Right hindlimb (tissue), 1 donor: ENCODE data around the gene FLNC.

Experiments used
- DNase-seq: peaks from one replicate; pipeline ENCODE4 v3.0.0-alpha.2; 2018

FLNC gene

DNA sequence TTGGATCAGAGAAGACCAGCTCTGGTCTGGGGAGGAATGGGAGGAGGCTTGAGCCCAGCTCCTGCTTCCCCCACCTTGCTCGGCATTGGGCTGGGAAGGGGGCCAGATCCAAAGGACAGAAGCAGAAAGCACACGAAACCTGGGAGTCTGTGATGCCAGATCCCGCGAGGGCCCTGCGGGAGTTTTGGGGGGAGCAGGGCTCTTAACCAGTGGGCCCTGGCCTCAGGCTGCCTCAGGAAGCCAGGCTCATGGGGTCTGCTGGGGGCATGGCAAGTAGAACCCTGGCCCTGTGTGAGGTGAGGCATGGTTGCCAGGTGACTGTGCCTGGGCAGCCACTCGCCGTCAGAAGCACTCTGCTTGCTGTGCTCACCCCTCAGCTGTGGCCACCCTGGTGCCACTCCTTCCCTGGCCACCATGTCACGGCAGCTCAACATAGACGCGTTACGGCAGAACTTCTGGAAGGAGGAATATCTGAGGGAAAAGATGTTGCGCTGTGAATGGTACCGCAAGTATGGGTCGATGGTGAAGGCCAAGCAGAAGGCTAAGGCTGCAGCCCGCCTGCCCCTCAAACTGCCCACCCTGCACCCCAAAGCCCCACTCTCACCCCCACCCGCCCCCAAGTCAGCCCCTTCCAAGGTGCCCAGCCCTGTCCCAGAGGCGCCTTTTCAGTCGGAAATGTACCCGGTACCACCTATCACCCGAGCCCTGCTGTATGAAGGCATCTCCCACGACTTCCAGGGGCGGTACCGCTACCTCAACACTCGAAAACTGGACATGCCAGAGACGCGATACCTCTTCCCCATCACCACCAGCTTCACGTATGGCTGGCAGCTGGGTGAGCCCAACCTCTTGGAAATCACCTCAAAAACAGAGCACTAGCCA, 36.0 kb downstream of the FLNC start:
- DNase-seq: no peak

DNA sequence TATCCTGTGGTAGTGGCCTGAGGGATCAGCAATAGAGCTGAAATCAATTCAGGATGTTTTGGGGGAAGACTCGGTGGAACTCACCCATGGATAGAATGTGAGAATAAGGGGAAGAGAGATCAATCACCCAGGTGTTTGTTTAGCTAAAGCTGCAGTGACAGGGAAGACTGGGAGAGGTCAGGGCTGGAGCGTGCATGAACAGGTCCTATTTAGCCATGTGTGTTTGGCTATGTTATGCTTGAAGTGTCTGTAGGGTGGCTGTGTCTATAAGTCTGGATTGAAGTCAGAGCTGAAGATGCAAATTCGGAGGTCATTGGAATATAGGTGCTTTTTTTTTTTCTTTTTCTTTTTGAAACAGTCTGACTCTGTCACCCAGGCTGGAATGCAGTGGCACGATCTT, 37.0 kb downstream of the FLNC start:
- DNase-seq: no peak

DNA sequence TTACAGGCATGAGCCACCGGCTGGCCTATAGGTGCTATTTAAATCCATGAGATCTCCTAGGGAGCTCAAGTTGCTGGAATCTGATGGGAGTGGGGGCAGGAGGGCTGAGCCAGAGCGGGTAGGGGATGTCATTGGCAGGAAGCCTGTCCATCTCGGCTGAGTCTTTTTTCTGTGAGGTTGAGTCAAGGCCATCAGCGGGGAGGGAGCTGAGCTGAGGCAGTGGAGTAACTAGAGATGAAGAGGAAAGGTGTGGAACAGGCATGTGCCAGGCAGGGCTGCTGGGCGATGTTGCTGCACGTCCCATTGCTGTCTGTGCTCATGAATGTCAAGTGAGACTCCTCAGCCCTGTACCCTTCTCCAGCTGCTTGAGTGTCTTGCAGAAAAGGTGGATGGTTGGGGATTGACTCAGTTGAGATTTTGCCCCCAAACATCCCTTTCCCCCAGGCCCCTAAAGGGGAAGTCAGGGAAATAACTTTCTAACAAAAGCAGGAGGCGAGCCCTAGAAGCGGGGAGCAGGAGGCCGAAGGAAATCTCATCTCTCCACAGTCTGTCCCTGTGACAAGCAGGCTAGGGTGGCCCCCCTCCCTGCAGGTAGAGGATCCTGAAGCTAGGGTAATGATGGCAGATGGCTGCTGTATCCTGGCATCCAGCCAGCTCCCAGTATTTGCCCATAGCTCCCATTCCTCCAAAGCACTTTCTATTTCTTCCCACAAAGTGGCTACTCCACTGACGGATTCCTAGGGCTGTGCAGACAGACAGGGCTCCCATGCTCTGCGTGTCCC, 37.8 kb downstream of the FLNC start:
- no peak for DNase-seq

DNA sequence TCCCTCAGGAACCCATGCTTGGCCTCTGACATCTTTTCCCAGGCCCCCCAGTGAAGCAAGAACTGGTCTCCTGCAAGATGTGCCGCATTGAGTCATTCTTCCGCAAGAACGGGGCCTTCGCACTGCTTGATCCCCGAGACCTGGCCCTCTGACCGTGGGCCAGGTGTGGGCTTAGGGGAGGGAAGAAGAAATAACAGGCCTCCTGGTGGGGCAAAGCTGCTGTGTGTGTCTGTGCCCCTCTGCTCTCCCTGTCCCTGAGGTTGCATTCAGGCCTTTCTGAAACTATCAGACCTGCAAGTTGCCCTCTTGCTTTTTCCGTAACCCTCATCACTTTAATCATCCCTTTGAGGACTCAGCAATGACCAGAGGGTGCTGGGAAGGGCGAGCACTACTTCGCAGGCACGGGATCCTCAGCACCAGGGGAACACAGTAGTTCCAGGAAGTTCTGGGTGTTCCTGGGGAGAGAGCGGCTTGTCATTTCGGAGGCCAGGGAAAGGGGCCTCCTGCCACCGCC, 38.5 kb downstream of the FLNC start:
- DNase-seq: no peak

DNA sequence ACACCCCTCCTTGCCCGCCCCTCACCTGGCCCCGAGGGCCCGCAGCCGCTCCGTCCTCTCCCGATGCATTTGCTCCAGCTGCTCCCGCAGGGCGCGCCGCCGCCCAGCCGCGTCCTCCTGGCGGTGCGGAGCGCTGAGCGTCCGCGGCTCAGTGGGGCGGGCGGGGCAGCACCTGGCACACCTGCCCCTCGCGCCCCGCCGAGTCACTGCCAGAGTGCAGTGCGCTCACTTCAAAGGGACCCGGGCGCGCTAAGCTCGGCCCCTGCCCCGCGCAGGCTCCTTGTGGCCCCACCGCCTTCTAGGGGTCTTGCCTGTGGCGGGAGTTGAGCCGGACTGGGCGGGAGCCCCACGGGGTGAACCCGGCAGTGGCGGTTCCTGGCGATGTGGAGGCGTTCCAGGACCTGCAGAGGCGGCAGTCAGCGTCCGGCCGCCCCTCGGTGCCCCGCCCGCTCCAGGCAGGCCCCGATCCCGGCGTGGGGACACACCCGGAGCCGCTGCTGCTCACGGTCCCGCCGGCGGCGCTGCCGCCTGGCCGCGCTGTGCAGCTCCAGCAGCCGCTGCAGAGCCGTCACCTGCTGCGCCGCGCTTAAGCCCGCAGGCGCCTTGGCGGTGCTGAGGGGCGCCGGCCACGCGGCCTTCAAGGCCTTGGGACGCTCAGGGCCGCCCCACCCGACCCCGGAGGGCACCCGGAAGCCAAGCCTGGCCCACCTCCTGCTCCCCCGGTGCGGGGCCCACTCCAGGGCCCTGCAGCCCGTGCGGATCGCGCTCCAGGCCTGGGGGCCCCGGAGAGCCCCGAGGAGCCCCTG, 39.1 kb downstream of the FLNC start:
- peak; percentile 67 for DNase-seq

DNA sequence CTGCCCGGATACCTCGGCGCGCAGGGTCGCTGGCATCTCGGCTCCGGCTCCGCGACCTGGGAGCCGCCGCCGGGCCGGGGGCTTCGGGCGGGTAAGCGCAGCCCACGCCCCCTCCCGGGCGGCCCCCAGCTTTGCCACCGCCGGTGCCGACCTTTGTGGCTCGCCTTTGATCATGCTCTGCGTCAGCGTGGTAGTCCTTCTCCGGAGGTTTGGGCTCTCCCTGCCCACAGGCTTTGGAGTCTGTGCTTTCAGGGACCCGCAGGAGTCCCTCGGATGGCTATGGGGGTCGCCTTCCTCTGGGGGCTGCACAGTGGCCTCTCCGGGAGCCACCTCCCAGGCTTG, 39.7 kb downstream of the FLNC start:
- DNase-seq: no peak

DNA sequence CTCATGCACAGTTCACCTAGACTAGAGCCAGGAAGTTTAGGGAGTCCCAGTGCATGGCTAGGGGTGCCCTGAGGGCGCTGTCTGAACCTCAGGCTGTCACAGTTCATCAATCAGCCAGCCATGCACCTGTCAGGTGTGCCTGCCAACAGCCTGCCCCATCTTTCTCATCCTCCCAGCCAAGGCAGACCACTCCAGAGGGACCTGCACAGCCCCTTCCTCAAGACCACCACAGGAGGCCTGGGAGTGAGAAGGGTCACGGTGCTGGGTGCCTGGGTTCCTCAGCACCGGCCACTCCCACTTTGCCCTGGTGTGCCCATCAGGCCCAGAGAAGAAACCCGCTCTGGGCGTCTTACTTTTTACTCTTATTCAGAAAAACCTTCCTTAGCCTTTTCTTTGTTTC, 40.8 kb downstream of the FLNC start:
- DNase-seq: no peak

DNA sequence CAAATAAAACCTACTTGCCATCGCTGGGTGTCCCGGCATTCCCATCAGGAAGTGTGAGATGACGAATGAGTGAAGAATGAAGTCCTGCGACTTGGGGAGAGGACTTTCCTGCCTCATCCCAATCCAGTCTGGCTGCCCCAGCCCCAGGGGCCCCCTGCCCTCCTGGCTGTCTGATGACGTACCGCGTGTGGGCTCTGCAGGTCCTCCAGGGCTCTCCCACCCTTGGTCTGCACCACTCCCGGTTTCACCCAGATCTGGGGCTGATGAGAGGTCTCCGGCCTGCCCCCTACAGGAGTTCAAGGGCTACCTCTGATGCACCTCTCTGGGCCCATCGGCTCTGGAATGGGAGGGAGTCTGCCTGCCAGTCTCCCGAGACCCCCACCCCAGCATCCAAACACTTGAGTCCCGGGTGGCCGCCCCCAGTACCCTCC, 42.2 kb downstream of the FLNC start:
- no peak for DNase-seq

DNA sequence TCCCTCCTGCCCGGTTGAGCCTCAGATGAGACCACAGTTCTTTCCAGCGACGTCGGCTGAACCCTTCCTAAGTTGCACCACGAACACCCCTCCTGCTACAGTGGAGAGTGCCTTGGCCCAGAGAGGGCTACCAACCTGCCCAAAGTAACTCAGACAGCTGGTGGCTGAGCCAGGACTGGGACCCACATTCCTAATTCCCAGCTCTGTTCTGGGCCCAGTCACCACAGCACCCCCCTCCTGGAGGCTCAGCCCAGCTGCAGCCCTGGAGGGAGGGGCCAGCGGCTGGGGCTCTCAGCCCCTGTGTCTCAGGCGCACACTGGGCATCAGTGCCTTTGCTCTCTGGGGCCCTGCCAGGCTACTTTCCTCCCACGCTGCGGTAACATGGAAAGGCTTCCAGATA, 43.0 kb downstream of the FLNC start:
- DNase-seq: no peak

DNA sequence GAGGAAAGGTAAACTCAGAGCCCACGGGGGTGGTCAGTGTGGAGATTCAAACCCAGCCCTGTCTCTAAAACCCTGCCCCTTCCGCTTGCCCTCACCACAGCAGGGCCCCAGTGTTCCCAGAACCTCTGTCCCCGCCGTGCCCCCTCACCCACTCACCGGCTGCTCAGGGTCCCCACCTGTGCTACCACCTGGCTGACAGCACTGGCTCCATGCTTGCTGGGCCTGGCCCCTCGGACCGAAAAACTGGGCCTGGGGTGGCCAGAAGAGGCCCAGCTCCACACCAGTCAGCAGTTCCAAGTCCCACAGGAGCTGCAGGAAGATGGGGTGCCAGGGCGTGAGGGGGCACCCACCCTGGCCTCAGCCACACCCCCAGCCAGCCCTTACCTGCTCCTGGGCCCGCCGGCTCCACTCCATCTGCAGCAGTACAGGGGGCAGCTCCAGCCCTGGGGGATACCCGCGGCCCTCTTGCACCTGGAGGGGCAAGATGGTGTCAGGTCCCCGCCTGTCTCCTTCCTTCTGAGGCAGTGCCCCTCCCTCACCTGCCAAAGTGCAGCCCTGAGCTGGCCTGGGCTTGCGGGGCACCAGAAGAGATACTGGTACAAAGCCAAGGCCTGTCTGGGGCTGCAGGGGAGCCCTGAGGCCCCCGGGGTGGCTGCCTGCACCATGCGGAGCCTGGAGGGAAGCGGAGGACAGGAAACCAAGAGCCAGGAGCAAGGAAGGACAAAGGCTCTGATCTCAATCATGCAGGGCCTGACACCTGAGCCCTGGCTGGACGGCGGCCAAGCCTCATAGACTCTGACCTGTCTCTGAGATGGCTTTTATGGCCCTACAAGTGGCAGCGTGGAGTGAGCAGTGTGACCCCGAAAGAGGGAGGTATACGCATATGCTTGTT, 44.2 kb downstream of the FLNC start:
- no peak for DNase-seq

DNA sequence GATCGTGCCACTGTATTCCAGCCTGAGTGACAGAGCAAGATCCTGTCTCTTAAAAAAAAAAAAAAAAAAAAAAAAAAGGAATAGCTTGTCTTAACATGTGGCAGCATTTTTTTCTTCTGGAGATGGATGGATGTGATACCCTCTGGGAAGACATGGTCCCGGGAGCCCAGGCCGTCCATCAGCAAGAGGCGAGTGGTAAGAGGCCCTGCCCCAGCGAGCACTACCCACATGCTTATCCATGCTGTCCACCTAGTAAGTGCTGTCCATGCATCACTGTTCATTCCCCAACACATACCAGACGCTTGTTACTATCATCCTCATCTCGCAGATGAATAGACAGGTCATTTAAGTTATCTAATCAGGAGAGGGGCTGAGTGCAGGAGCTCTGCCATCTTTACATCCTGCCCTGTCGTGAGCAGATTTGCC, 45.3 kb downstream of the FLNC start:
- peak; percentile 16 for DNase-seq

DNA sequence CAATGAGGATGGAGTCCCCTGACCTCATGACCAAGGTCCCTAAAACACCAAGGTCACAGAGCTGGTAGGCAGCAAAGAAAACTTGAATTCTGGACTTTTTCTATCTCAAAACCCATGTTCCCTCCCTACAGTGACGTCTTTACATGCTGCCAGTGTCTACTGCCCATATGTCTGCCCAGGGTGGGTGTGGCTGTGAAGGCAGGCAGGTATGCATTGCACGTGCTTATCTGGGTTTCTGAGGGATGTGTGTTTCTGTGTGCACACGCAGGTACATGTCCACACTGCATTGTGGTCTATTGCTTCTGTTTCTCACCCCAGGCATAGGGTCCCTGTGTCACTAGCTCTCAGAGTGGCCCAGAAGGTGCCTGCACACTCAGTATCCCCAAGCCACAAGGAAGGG, 45.9 kb downstream of the FLNC start:
- peak; percentile 14 for DNase-seq

DNA sequence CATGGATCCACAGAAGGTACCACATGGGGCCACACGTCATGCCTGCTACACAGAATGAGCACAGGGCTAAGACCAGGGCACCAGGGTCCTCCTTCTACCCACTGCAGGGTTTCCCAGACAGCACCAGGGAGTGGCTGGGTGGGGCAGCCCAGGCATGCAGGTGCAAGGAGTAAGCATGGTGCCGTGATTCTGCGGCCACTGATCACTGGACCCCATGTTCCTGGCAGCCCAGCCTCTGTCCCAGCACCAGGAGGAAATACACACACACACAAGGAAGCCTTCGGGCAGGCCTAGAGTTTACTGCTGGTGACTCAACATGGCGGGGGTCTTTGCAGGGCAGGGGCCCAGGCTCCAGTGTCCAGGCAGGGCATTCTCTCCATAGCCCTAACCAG, 46.4 kb downstream of the FLNC start:
- DNase-seq: peak; percentile 11

DNA sequence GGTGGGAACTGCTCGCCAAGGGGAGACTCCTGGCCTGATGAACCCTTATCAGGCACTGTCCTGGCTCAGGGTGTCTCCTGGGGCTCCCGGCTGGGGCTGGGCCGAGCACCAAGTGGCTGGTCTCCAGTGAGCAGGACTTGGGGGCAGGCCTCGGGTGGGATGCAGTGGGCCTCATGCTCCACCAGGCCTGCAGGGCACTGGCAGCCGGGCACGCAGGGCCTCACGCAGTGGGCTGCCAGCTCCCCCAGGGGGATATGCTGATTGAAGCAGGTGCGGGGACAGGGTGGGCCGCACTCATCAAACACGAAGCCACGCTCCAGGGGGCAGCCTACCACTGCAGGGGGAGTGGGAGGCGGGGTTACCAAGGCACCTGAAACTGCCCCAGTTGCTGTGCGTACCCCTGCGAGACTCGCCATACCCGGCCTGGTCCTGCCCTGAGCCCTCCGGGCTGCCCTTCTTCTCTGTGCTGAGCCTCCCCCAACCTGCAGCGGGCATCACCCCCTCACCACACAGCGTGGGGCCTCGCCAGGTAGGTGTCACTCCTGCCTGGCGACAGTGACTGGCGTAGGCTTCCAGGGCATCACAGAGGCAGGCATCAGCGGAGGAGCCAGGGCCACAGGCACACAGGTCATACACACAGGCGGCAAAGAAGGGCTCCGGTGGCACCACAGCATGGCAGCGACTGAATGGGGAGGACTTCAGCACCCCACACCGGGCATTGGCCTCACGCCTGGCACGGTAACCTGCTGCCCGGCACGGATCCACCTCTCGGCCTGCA, 47.0 kb downstream of the FLNC start:
- DNase-seq: peak; percentile 16

DNA sequence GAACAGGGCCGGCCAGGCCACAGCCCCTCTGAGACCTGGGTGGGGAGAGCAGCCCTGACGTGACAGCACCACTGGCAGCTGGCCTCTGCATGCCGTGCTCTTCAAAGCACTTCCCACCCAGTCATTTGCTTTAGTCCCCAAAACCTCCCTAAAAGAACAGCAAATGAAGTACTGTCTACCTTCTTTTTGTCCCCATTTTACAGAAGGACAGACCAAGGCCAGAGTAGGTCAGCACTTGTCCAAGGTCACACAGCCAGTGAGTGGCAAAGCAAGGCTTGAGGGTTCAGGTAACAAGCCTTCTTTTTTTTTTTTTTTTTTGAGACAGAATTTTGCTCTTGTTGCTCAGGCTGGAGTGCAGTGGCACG, 47.5 kb downstream of the FLNC start:
- DNase-seq: no peak

DNA sequence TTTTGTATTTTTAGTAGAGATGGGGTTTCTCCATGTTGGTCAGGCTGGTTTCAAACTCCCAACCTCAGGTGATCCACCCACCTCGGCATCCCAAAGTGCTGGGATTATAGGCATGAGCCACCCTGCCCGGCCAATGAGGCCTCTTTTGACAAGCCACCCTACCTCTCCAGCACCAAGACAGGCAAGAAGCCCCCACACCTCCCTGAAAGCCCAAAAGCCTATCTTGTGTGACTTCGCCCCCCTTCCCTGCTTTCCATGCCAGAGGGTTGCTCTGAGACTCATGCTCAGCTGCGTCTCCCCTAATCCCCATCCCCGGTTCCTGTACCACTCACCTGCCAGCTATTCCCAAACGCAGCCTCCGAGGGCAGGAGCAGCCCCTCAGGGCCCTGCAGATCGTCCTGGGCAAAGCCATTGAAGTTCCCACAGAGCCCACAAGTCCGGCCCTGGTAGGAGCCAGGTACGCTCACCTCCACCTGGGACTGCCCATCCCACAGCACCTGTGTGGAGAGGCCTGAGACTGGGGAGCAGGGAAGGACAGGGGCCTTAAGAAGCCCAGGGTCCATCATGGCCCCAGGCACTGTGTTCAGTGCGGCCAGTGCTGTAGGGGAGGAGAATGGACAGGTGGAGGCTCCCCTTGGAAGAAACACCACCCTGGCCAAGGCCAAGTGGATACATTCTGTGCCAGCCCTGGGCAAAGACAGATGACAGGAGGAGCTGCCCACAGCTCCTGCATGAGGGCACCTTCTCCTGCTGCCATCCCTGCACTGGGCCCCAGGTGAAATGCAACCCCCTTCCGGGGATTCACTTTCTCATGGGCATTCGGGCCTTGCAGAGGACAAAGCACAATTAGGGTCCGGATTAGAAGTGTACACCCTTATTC, 48.3 kb downstream of the FLNC start:
- peak; percentile 12 for DNase-seq

DNA sequence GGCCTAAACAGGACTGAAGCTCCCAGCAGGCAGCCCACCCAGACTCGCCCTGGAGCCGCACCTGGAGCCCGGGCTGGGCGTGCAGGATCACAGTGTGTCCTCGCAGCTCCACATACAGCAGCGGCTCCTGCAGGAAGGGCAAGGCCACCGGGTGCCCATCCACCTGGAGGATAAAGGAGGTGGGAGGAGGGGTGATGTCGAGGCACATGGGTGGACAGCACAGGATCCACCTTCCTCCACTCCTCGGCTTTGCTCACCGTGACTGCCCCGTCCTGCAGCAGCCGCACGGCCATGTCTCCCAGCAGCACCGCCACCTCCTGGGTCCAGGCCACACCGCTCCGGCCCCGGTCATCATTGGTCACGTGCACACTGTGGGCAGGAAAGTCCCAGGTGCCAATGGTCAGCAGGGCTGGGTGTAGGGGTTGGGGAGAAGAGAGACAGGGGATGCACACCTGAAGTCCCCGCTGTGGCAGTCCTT, 49.3 kb downstream of the FLNC start:
- DNase-seq: peak; percentile 13

DNA sequence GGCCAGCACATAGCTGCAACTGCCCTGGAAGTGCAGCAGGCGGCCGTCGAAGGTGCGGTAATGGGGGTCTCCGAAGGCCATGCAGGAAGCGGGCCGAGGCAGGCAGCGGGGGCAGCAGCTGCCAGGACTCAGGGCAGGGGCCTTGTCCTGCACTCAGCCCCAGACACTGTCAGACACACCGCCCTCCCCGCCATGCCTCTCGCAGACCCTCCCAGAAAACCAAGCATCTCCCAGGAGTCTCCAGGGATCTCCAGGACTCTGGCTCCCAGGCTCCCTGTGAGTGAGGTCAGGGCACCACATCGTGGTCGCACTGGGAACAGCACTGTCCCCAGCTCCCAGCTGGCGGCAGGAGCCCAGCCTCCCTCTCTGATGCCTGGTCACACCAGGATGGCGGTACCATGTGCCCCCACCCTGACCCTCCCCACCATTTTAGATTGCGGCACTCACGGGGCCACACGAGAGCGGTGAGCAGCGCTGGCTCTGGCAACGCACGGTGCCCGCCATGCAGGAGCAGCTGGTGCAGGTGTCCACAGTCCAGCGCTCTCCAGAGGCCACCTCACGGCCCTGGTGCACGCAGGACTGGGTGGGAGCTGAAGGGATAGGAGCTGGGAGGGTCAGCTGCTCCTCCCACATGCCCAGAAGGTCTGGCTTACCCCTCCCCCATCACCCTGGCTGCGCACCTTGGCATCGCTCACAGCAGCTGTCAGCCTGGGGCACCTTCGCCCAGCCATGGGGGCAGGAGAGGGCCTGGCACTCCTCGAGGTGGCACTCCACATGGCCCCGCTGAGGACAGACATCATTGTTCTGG, 49.9 kb downstream of the FLNC start:
- peak; percentile 69 for DNase-seq

DNA sequence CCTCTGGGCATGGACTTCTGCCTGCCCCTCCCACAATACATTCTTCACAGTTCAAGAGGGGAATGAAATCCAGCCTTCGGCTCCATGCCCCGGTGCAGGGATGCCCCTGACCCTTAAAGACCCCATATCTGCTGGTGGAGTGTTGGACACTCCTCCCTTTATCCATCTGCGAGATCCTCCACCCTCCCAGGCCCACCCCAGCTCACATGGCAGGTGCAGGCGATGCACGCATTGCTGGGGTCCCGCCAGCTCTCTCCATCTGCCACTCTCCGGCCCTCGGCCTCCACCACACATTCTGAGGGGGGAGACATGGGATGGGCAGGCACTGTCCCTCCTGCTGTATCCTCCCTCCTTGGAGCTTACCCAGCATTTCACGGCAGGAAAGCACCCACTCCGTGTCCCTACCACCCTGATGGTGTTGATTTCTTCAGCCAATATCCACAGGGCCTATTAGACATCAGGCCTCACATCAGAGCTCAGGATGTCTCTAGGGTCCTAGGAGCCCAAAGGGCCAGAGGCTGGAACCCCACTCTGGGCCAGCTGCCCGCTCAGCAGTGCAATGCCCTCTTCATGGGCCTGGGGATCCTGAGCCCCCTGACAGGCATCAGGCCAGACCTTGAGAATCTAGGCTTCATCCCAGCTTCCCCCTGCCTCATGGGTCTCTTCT, 50.7 kb downstream of the FLNC start:
- DNase-seq: peak; percentile 24
